Measurements from ENCODE around the gene NBPF1. TPM values are rescaled to one million over a fixed set of nuclear protein-coding genes. Genes with fewer than 3 reads are reported as not detected.
"Not testable (repeated sequence)": the region's sequence is repeated elsewhere in the genome, so short reads cannot be mapped to it uniquely, and the experiment has no call there.

NBPF1 gene
- total RNA-seq, 1 experiment from 2014 or later = 46.0 TPM

- H2AFZ ChIP-seq (ENCODE audit: low read depth, low read length, poor library complexity, severe bottlenecking); H3K4me1 ChIP-seq (ENCODE audit: control insufficient read depth in 1 of 2, insufficient read depth in 2 of 2, low read length in 2 of 2); POLR2A ChIA-PET; H3K4me3 ChIP-seq (replicated peaks in 1 of 2; ENCODE audit: low read depth in 1 of 2, low read length in 2 of 2); H3K9me2 ChIP-seq (ENCODE audit: insufficient read depth); H3K4me2 ChIP-seq (ENCODE audit: low read length); intact Hi-C loops (cut with micrococcal nuclease); DNase-seq (ENCODE audit: low read depth, low spot score); BruUV-seq (replicated peaks); ATAC-seq; H3K9ac ChIP-seq (ENCODE audit: low read length); H4K20me1 ChIP-seq (ENCODE audit: insufficient read depth); H3K79me2 ChIP-seq (ENCODE audit: insufficient read depth, low read length); RAD21 ChIA-PET (ENCODE audit: low non-redundant PET in 1 of 2, low total read pairs in 2 of 2, uncharacterized antibody in 2 of 2, unreplicated experiment in 2 of 2); H3K27ac ChIP-seq (ENCODE audit: low read depth, low read length); H3K27me3 ChIP-seq (ENCODE audit: insufficient read depth, low read length); H3K9me3 ChIP-seq (ENCODE audit: control insufficient read depth in 1 of 2, insufficient read depth in 1 of 2, low read depth in 1 of 2, low read length in 2 of 2): not testable (repeated sequence)
- CTCF ChIA-PET = interaction anchor here (2.5 kb wide), 1 partner anchor 19 kb away, joined by 6 read pairs; no protein-coding TSS in a partner anchor
- H3K36me3 ChIP-seq (ENCODE audit: control insufficient read depth in 1 of 2, insufficient read depth in 2 of 2, low read length in 2 of 2) = peaks cover 20 to 22% of the 10 kb centered on the region in 2 experiments
Measured at GRCh38 chr1:16602336-16603011, 10.9 kb downstream of the NBPF1 start.

DNA sequence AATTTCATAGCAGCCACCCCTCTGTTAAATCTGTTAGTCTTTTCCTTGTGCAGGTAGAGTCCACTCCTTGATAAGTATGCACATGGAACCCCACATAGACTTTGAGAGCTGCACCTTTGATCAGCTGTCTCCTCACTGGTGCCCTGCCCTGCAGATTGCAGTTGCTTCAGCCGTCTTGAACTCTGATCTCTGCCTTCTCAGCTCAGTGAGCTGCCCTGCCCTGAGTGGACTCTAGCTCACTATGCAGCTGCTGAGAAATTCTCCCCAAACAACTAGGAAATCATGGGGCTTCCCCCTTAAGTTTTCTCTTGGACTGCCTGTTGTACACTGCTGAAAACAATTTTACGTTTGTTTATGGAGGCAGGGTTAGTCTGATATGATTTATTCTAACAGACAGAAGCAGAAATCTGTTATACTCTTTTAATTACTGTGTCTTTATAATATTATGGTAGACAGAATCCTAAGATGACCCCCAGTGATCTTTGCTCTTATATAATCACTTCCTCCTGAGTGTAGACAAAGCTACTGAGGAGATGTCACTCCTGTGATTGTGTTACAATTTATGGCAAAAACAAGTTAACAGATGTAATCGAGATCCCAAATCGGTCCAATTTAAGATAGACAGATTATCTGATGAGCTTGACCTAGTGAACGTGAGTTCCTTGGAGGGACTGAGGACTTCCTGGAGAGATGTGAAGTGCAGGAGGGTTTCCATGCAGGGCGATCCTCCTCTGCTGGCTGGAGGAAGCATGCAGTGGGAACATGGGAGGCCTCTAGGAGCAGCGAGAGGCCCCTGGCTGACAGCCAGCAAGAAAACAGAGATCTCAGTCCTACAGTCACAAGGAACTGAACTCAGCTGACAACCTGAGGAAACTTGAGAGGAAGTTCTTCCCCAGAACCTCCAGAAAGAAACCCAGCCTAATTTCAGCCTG, 12.2 kb downstream of the NBPF1 start:
- H3K9me3 ChIP-seq (ENCODE audit: control insufficient read depth in 1 of 2, insufficient read depth in 1 of 2, low read depth in 1 of 2, low read length in 2 of 2); H2AFZ ChIP-seq (ENCODE audit: low read depth, low read length, poor library complexity, severe bottlenecking); H4K20me1 ChIP-seq (ENCODE audit: insufficient read depth); RAD21 ChIA-PET (ENCODE audit: low non-redundant PET in 1 of 2, low total read pairs in 2 of 2, uncharacterized antibody in 2 of 2, unreplicated experiment in 2 of 2); DNase-seq (ENCODE audit: low read depth, low spot score); H3K27me3 ChIP-seq (ENCODE audit: insufficient read depth, low read length); ATAC-seq; H3K79me2 ChIP-seq (ENCODE audit: insufficient read depth, low read length); H3K4me1 ChIP-seq (ENCODE audit: control insufficient read depth in 1 of 2, insufficient read depth in 2 of 2, low read length in 2 of 2); intact Hi-C loops (cut with micrococcal nuclease); H3K9ac ChIP-seq (ENCODE audit: low read length); H3K4me3 ChIP-seq (replicated peaks in 1 of 2; ENCODE audit: low read depth in 1 of 2, low read length in 2 of 2); H3K4me2 ChIP-seq (ENCODE audit: low read length); H3K9me2 ChIP-seq (ENCODE audit: insufficient read depth); H3K27ac ChIP-seq (ENCODE audit: low read depth, low read length); BruUV-seq (replicated peaks): not testable (repeated sequence)
- POLR2A ChIA-PET = interaction anchor here (0.6 kb wide), 1 partner anchor 93 kb away, joined by 3 read pairs; no protein-coding TSS in a partner anchor
- H3K36me3 ChIP-seq (ENCODE audit: control insufficient read depth in 1 of 2, insufficient read depth in 2 of 2, low read length in 2 of 2) = peaks cover 9 to 12% of the 10 kb centered on the region in 2 experiments; a peak in 3 of 4 replicates
- CTCF ChIA-PET = interaction anchor here (0.8 to 2.5 kb wide), 2 partner anchors 20 kb away, joined by 4 to 6 read pairs; no protein-coding TSS in a partner anchor

DNA sequence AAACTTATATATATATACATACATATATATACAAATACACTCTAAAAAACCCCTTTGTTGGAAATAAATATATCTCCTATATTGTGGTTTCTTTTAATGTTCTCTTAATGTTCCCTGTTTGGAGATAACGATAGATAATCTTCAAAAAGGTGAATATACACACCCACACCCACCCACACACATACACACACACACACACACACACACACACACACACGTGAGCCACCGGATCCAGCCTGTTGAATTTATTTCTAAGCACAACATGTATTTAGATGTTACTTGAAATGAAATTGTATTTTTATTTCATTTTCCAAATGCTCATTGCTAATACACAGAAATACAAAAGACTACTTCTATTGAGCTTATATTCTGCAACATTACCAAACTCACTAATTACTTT, 14.0 kb downstream of the NBPF1 start:
- H3K9me2 ChIP-seq (ENCODE audit: insufficient read depth); DNase-seq (ENCODE audit: low read depth, low spot score); H3K27ac ChIP-seq (ENCODE audit: low read depth, low read length); H3K27me3 ChIP-seq (ENCODE audit: insufficient read depth, low read length); H3K36me3 ChIP-seq (ENCODE audit: control insufficient read depth in 1 of 2, insufficient read depth in 2 of 2, low read length in 2 of 2); H3K4me1 ChIP-seq (ENCODE audit: control insufficient read depth in 1 of 2, insufficient read depth in 2 of 2, low read length in 2 of 2); H3K9me3 ChIP-seq (ENCODE audit: control insufficient read depth in 1 of 2, insufficient read depth in 1 of 2, low read depth in 1 of 2, low read length in 2 of 2); BruUV-seq (replicated peaks); H3K79me2 ChIP-seq (ENCODE audit: insufficient read depth, low read length); H3K4me2 ChIP-seq (ENCODE audit: low read length); H2AFZ ChIP-seq (ENCODE audit: low read depth, low read length, poor library complexity, severe bottlenecking); intact Hi-C loops (cut with micrococcal nuclease); H4K20me1 ChIP-seq (ENCODE audit: insufficient read depth); RAD21 ChIA-PET (ENCODE audit: low non-redundant PET in 1 of 2, low total read pairs in 2 of 2, uncharacterized antibody in 2 of 2, unreplicated experiment in 2 of 2); H3K4me3 ChIP-seq (replicated peaks in 1 of 2; ENCODE audit: low read depth in 1 of 2, low read length in 2 of 2); H3K9ac ChIP-seq (ENCODE audit: low read length); ATAC-seq: not testable (repeated sequence)
- ChIA-PET POLR2A (interaction anchor here (0.7 kb wide), 1 partner anchor 300 kb away, joined by 3 read pairs; no protein-coding TSS in a partner anchor), CTCF (interaction anchor here (1.0 kb wide), 1 partner anchor 22 kb away, joined by 6 read pairs; no protein-coding TSS in a partner anchor)

DNA sequence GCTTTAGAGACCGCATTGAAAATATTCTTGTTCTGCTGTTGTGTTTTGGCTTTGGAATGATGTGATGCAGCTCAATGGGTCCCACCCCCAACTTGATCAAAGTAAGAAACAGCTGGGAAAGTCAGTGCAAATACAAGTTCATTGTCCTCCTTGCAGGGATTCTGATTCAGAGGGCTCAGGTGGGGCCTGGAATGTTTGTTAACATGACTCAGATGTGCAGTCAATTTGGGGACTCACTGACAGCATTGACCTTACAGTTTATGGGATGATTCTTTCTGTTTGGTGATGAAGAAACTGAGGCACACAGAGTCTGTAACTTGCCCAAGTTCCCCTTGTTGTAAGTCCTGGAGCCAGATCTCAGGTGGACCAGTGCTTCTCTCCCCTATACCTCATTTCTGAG, 18.1 kb downstream of the NBPF1 start:
- H3K27ac ChIP-seq (ENCODE audit: low read depth, low read length); RAD21 ChIA-PET (ENCODE audit: low non-redundant PET in 1 of 2, low total read pairs in 2 of 2, uncharacterized antibody in 2 of 2, unreplicated experiment in 2 of 2); H3K9me2 ChIP-seq (ENCODE audit: insufficient read depth); H4K20me1 ChIP-seq (ENCODE audit: insufficient read depth); H2AFZ ChIP-seq (ENCODE audit: low read depth, low read length, poor library complexity, severe bottlenecking); H3K4me3 ChIP-seq (replicated peaks in 1 of 2; ENCODE audit: low read depth in 1 of 2, low read length in 2 of 2); H3K4me2 ChIP-seq (ENCODE audit: low read length); H3K9me3 ChIP-seq (ENCODE audit: control insufficient read depth in 1 of 2, insufficient read depth in 1 of 2, low read depth in 1 of 2, low read length in 2 of 2); CTCF ChIA-PET; H3K9ac ChIP-seq (ENCODE audit: low read length); H3K79me2 ChIP-seq (ENCODE audit: insufficient read depth, low read length); ATAC-seq; H3K27me3 ChIP-seq (ENCODE audit: insufficient read depth, low read length); POLR2A ChIA-PET; intact Hi-C loops (cut with micrococcal nuclease); BruUV-seq (replicated peaks); DNase-seq (ENCODE audit: low read depth, low spot score); H3K36me3 ChIP-seq (ENCODE audit: control insufficient read depth in 1 of 2, insufficient read depth in 2 of 2, low read length in 2 of 2); H3K4me1 ChIP-seq (ENCODE audit: control insufficient read depth in 1 of 2, insufficient read depth in 2 of 2, low read length in 2 of 2): not testable (repeated sequence)
